Right atrium auricular region (tissue), 2 donors: ENCODE measurements around the gene ENG. TPM values are rescaled to one million over a fixed set of nuclear protein-coding genes. Genes with fewer than 3 reads are reported as not detected.

Experiments used
- DNase-seq: peaks from one replicate; pipeline ENCODE4 v3.0.0-alpha.2; 2019; ENCODE audit warnings: low spot score
- H3K27ac ChIP-seq, 2 donors: fragments of 200-600 bp; sonication (generic); 1 replicate in 1 of 2; 2 replicates in 1 of 2; pipeline ENCODE4 v1.5.1; 2016 to 2019
- H3K27me3 ChIP-seq, 2 donors: fragments of 200-600 bp; sonication (generic); one replicate each; pipeline versions ENCODE4 v1.5.1 to v1.6.0; 2017 to 2019
- H3K36me3 ChIP-seq: fragments of 200-600 bp; sonication (generic); one replicate; pipeline ENCODE4 v1.5.1; 2016
- H3K4me1 ChIP-seq, 2 donors: fragments of 200-600 bp; sonication (generic); one replicate each; pipeline versions ENCODE4 v1.5.1 to v1.6.0; 2017 to 2019
- H3K4me3 ChIP-seq, 2 donors: fragments of 200-600 bp; sonication (generic); 1 replicate in 1 of 2; 2 replicates in 1 of 2; pipeline ENCODE4 v1.5.1; 2017 to 2019; ENCODE audit warnings: mild to moderate bottlenecking in 1 of 2, moderate library complexity in 1 of 2
- H3K9me3 ChIP-seq, 2 donors: fragments of 200-600 bp; sonication (generic); one replicate each; pipeline ENCODE4 v1.5.1; 2019
- total RNA-seq, 2 donors: library from RNA; depleted of rRNA; stranded (reverse); fragments of >200 nt; gene quantifications; one replicate each; pipeline ENCODE4 v1.1.0, GENCODE V29; 2016
- TF ChIP-seq, protein P1 (sequence below), 2 donors: fragments of 200-600 bp; sonication (generic); IDR thresholded peaks; one replicate each; pipeline ENCODE4 v1.5.1; 2019; ENCODE audit warnings: antibody characterized with exemption in 2 of 2

ENG gene
- total RNA-seq, 2 donors from 2014 or later, result 142 to 511 TPM

DNA sequence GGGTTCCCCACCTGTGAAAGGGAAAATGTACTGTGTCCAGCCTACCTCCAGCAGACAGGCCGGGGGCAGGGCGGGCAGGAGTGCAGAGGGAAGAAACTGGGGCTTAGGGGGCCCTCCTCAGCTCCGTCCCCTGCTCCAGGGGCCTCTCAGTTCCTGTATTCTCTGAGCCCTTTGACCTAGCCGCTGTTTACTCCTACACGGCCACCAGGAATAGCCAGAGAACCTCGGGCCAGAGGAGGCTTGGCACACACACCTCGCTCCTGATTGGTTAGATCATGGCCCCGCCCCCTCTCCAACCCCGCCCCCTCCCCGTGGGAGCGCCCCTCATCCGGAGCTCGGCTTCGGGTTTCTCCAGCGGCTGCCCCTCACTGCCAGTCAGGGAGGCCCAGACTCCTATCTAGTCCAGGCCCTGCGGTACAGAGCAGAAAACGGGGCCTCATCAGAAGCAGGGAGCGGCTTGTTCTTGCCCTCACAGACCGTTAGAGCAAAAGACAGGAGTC lies 42.8 kb upstream of the ENG start:
- no peaks in the 10 kb centered on the region for H3K27me3 ChIP-seq
- H3K4me1 ChIP-seq, result peaks cover 0 to 37% of the 10 kb centered on the region in 2 donors
- H3K36me3 ChIP-seq, result peaks cover 41% of the 10 kb centered on the region
- TF ChIP-seq, protein P1, sequence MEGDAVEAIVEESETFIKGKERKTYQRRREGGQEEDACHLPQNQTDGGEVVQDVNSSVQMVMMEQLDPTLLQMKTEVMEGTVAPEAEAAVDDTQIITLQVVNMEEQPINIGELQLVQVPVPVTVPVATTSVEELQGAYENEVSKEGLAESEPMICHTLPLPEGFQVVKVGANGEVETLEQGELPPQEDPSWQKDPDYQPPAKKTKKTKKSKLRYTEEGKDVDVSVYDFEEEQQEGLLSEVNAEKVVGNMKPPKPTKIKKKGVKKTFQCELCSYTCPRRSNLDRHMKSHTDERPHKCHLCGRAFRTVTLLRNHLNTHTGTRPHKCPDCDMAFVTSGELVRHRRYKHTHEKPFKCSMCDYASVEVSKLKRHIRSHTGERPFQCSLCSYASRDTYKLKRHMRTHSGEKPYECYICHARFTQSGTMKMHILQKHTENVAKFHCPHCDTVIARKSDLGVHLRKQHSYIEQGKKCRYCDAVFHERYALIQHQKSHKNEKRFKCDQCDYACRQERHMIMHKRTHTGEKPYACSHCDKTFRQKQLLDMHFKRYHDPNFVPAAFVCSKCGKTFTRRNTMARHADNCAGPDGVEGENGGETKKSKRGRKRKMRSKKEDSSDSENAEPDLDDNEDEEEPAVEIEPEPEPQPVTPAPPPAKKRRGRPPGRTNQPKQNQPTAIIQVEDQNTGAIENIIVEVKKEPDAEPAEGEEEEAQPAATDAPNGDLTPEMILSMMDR (IDR thresholded peaks at IDR 0.05), result peak in 1 of 2 donors; percentile 13
- peaks cover 0 to 10% of the 10 kb centered on the region in 2 donors for H3K9me3 ChIP-seq
- peak; percentile 91 for DNase-seq
- peak overlapping the region; percentile 95 to 96 for H3K27ac ChIP-seq
- H3K4me3 ChIP-seq, result peak overlapping the region; percentile 18 to 95

GRCh38 chr9:127896395-127897192 lies 42.1 kb upstream of the ENG start:
- Histone ChIP-seq H3K27me3 (no peaks in the 10 kb centered on the region), H3K9me3 (peaks cover 0 to 10% of the 10 kb centered on the region in 2 donors), H3K4me1 (peaks cover 0 to 37% of the 10 kb centered on the region in 2 donors), H3K4me3 (peak overlapping the region; percentile 15 to 95), H3K27ac (peak overlapping the region; percentile 95 to 96), H3K36me3 (peaks cover 44% of the 10 kb centered on the region)
- TF ChIP-seq, protein P1 (IDR thresholded peaks at IDR 0.05), result no peak
- no peak for DNase-seq

DNA sequence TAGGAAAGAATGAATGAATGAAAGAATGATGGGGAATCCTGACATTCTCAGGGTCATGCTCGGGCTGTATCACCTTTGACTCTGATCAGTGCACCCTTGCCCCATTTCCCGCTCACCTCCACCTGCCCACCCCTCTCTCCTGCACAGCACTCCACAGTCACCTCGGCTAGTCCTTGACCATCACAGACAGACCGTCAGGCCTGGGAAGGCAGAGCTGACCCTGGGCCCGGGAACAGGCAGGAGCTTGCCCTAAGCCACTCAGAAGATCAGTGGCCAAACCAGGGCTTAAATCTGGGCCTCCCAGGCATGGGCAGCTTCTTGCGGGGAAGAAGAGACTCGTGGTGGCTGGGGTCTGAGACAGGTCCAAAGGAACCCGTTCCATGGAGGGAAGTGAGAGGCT lies 41.4 kb upstream of the ENG start:
- no peak for DNase-seq
- TF ChIP-seq, protein P1 (IDR thresholded peaks at IDR 0.05), result no peak
- Histone ChIP-seq H3K27me3 (no peaks in the 10 kb centered on the region), H3K9me3 (peaks cover 0 to 10% of the 10 kb centered on the region in 2 donors), H3K4me1 (peaks cover 0 to 37% of the 10 kb centered on the region in 2 donors), H3K27ac (no peak overlapping the region), H3K4me3 (no peak overlapping the region), H3K36me3 (peaks cover 48% of the 10 kb centered on the region)

- DNase-seq, result no peak
- Histone ChIP-seq H3K4me1 (peaks cover 0 to 23% of the 10 kb centered on the region in 2 donors), H3K4me3 (no peak overlapping the region), H3K27ac (no peak overlapping the region), H3K27me3 (no peaks in the 10 kb centered on the region), H3K36me3 (peaks cover 59% of the 10 kb centered on the region), H3K9me3 (peaks cover 0 to 10% of the 10 kb centered on the region in 2 donors)
- TF ChIP-seq, protein P1 (IDR thresholded peaks at IDR 0.05), result no peak
Measured at GRCh38 chr9:127893392-127893791, 38.9 kb upstream of the ENG start.

- DNase-seq, result no peak
- H3K27me3 ChIP-seq, result no peaks in the 10 kb centered on the region
- H3K4me1 ChIP-seq, result peaks cover 0 to 17% of the 10 kb centered on the region in 2 donors
- H3K27ac ChIP-seq, result no peak overlapping the region
- TF ChIP-seq, protein P1 (IDR thresholded peaks at IDR 0.05), result no peak
- no peak overlapping the region for H3K4me3 ChIP-seq
- H3K36me3 ChIP-seq, result peaks cover 62% of the 10 kb centered on the region
- peaks cover 0 to 10% of the 10 kb centered on the region in 2 donors for H3K9me3 ChIP-seq
Measured at GRCh38 chr9:127892831-127893230, 38.4 kb upstream of the ENG start.
